Measurements from ENCODE around the gene TMEM134. TPM values are rescaled to one million over a fixed set of nuclear protein-coding genes. Genes with fewer than 3 reads are reported as not detected.
"Not testable (repeated sequence)": the region's sequence is repeated elsewhere in the genome, so short reads cannot be mapped to it uniquely, and the experiment has no call there.

Gene TMEM134
- total and polyA plus RNA-seq, 2 donors (not counting 3 experiments of a cell fraction or from before 2014, with no cell fraction given) = 33.4 to 207 TPM

DNA sequence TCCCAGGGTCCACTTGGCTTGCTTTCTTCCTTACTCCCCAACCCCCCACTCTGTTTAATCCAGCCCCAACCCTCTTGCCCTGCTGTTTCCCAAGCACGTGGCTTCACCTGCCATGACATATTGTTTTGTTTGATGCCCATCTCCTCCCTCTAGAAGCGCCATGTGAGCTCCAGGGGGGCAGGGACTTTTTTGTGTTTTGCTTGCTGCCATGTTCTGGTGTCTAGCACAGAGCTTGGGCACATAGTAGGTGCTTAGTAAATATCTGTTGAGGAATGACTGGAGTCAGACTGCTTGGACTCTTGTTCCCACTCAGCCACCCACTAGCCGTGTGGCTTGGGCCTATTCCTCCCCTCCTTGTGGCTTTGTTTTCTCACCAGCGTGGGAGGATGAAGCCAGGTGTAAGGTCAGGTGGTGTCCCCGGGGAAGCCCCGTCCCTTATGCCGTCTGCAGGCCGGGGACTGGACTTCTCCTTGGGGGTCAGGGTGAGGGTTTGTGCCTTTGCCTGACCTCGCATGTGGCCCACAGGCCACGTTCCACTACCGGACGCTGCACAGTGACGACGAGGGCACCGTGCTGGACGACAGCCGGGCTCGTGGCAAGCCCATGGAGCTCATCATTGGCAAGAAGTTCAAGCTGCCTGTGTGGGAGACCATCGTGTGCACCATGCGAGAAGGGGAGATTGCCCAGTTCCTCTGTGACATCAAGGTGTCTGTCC lies 17.6 kb upstream of the TMEM134 start:
- no peak overlapping the region for H3K4me3 ChIP-seq (replicated peaks in 1 of 3; ENCODE audit: insufficient read depth in 1 of 3, low read depth in 1 of 3, low read length in 3 of 3)
- intact Hi-C loops (cut with micrococcal nuclease) (no loop called here), dilution Hi-C loops (cut with MboI; ENCODE audit: extremely low pct_ligation_motif_present, low sequenced_read_pairs) (no loop called here)
- no peak overlapping the region for H3K4me2 ChIP-seq (ENCODE audit: insufficient read depth, low read length)
- H3K36me3 ChIP-seq (ENCODE audit: control insufficient read depth in 2 of 2, extremely low read depth in 1 of 2, insufficient read depth in 2 of 2, low read length in 2 of 2) = peaks cover 0 to 9% of the 10 kb centered on the region in 2 experiments
- no peaks in the 10 kb centered on the region for H3K9me3 ChIP-seq (replicated peaks; ENCODE audit: control insufficient read depth, insufficient read depth, low read length)
- BruUV-seq (replicated peaks) = no TSS peak
- no peaks in the 10 kb centered on the region for H4K20me1 ChIP-seq (replicated peaks; ENCODE audit: control insufficient read depth, extremely low read depth, insufficient read depth, low read length)
- TF ChIP-seq, protein P1, sequence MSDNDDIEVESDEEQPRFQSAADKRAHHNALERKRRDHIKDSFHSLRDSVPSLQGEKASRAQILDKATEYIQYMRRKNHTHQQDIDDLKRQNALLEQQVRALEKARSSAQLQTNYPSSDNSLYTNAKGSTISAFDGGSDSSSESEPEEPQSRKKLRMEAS (IDR thresholded peaks at IDR 0.05; ENCODE audit: insufficient read depth, insufficient read length) = no peak
- TF ChIP-seq POLR2A (IDR thresholded peaks at IDR 0.05; ENCODE audit: low read depth, low read length) (no peak), FOS (IDR thresholded peaks at IDR 0.05; ENCODE audit: borderline replicate concordance, insufficient read depth, low read length) (no peak), MYC (IDR thresholded peaks at IDR 0.05; ENCODE audit: low read depth, low read length) (no peak), EZH2 (IDR thresholded peaks at IDR 0.05; ENCODE audit: borderline replicate concordance, low read depth, low read length, severe bottlenecking) (no peak), POLR2AphosphoS5 (IDR thresholded peaks at IDR 0.05; ENCODE audit: insufficient read depth, low read depth, low read length) (no peak), GATA2 (IDR thresholded peaks at IDR 0.05; ENCODE audit: insufficient read depth, insufficient read length, low read depth, low read length) (no peak), JUN (IDR thresholded peaks at IDR 0.05; ENCODE audit: borderline replicate concordance, insufficient read depth, insufficient read length, low read depth) (no peak)
- TF ChIP-seq, protein P2, sequence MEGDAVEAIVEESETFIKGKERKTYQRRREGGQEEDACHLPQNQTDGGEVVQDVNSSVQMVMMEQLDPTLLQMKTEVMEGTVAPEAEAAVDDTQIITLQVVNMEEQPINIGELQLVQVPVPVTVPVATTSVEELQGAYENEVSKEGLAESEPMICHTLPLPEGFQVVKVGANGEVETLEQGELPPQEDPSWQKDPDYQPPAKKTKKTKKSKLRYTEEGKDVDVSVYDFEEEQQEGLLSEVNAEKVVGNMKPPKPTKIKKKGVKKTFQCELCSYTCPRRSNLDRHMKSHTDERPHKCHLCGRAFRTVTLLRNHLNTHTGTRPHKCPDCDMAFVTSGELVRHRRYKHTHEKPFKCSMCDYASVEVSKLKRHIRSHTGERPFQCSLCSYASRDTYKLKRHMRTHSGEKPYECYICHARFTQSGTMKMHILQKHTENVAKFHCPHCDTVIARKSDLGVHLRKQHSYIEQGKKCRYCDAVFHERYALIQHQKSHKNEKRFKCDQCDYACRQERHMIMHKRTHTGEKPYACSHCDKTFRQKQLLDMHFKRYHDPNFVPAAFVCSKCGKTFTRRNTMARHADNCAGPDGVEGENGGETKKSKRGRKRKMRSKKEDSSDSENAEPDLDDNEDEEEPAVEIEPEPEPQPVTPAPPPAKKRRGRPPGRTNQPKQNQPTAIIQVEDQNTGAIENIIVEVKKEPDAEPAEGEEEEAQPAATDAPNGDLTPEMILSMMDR (IDR thresholded peaks at IDR 0.05; ENCODE audit: extremely low read depth in 1 of 2, insufficient read depth in 1 of 2, low read depth in 1 of 2, low read length in 2 of 2) = no peak
- POLR2A ChIA-PET = no interaction called here
- DNase-seq (ENCODE audit: low read depth, low spot score) (no peak), FAIRE-seq (no peak)
- no peaks in the 10 kb centered on the region for H3K4me1 ChIP-seq (ENCODE audit: control insufficient read depth, extremely low read depth, insufficient read depth, low read length)
- no peaks in the 10 kb centered on the region for H3K79me2 ChIP-seq (ENCODE audit: control insufficient read depth, insufficient read depth, low read length)
- no peaks in the 10 kb centered on the region for H3K9me1 ChIP-seq (replicated peaks; ENCODE audit: control insufficient read depth, extremely low read depth, insufficient read depth, low read length)
- CTCF ChIA-PET = no interaction called here
- H2AFZ ChIP-seq (ENCODE audit: low read depth, low read length) = no peak overlapping the region
- no peaks in the 10 kb centered on the region for H3K27me3 ChIP-seq (ENCODE audit: control insufficient read depth in 2 of 2, insufficient read depth in 2 of 2, low read length in 2 of 2)
- no peak overlapping the region for H3K9ac ChIP-seq (replicated peaks; ENCODE audit: extremely low read depth, insufficient read depth, low read length)
- no peak overlapping the region for H3K27ac ChIP-seq (ENCODE audit: insufficient read depth, low read depth, low read length)

DNA sequence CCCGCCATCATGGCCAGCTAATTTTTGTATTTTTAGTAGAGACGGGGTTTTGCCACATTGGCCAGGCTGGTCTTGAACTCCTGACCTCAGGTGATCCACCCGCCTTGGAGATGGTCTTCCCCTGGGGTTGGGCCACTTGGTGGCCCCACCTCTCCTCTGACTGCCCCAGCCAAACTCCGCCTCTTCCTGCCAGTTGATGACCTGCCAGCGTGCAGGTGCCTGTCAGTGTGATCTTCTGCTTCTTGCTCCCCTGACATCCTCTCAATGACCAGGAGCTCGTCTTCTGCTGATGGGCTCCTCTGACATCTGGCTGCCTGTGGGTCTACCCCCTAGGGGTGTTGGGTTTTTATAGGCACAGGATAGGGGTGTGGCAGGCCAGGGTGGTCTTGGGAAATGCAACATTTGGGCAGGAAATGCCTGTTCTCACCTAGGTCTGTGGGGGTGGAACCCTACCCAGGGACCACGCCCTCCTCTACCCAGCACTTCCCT lies 16.9 kb upstream of the TMEM134 start:
- H3K27ac ChIP-seq (ENCODE audit: insufficient read depth, low read depth, low read length); H3K9ac ChIP-seq (replicated peaks; ENCODE audit: extremely low read depth, insufficient read depth, low read length); H3K4me1 ChIP-seq (ENCODE audit: control insufficient read depth, extremely low read depth, insufficient read depth, low read length); H3K4me2 ChIP-seq (ENCODE audit: insufficient read depth, low read length); H3K9me3 ChIP-seq (replicated peaks; ENCODE audit: control insufficient read depth, insufficient read depth, low read length); H3K79me2 ChIP-seq (ENCODE audit: control insufficient read depth, insufficient read depth, low read length); dilution Hi-C loops (cut with MboI; ENCODE audit: extremely low pct_ligation_motif_present, low sequenced_read_pairs); H3K27me3 ChIP-seq (ENCODE audit: control insufficient read depth in 2 of 2, insufficient read depth in 2 of 2, low read length in 2 of 2); DNase-seq (ENCODE audit: low read depth, low spot score); H4K20me1 ChIP-seq (replicated peaks; ENCODE audit: control insufficient read depth, extremely low read depth, insufficient read depth, low read length); intact Hi-C loops (cut with micrococcal nuclease); BruUV-seq (replicated peaks); H2AFZ ChIP-seq (ENCODE audit: low read depth, low read length); CTCF ChIA-PET; H3K36me3 ChIP-seq (ENCODE audit: control insufficient read depth in 2 of 2, extremely low read depth in 1 of 2, insufficient read depth in 2 of 2, low read length in 2 of 2); H3K4me3 ChIP-seq (replicated peaks in 1 of 3; ENCODE audit: insufficient read depth in 1 of 3, low read depth in 1 of 3, low read length in 3 of 3); H3K9me1 ChIP-seq (replicated peaks; ENCODE audit: control insufficient read depth, extremely low read depth, insufficient read depth, low read length): not testable (repeated sequence)
- POLR2A ChIA-PET = interaction anchor here (0.7 kb wide), 1 partner anchor 192 kb away, joined by 5 read pairs; no protein-coding TSS in a partner anchor
- peak; percentile 85 for FAIRE-seq
